Breast epithelium (tissue), 4 donors: Measurements from ENCODE around the gene RPL4. TPM values are rescaled to one million over a fixed set of nuclear protein-coding genes. Genes with fewer than 3 reads are reported as not detected.

Source experiments
- DNase-seq, 2 donors: peaks; one replicate each; pipeline ENCODE4 v3.0.0-alpha.2; 2019; ENCODE audit warnings: low spot score in 2 of 2
- H3K27ac ChIP-seq, 2 donors: fragments of 200-600 bp; sonication (generic) in 1 of 2; one replicate each; pipeline ENCODE4 v1.5.1; 2016 to 2019; ENCODE audit warnings: mild to moderate bottlenecking in 1 of 2
- H3K27me3 ChIP-seq, 2 donors: fragments of 200-600 bp; sonication (generic) in 1 of 2; one replicate each; pipeline versions ENCODE4 v1.5.1 to v1.6.0; 2017 to 2019; ENCODE audit warnings: control low read depth in 1 of 2, mild to moderate bottlenecking in 1 of 2
- H3K36me3 ChIP-seq: fragments of 200-600 bp; one replicate; pipeline ENCODE4 v1.5.1; 2019
- H3K4me1 ChIP-seq, 2 donors: fragments of 200-600 bp; sonication (generic); one replicate each; pipeline ENCODE4 v1.5.1; 2016 to 2019; ENCODE audit warnings: control low read depth in 1 of 2
- H3K4me3 ChIP-seq, 3 donors: fragments of 200-600 bp; sonication (generic); 1 replicate in 2 of 3; 2 replicates in 1 of 3; pipeline ENCODE4 v1.5.1; 2016 to 2019; ENCODE audit warnings: mild to moderate bottlenecking in 3 of 3, moderate library complexity in 2 of 3
- H3K9me3 ChIP-seq, 2 donors: fragments of 200-600 bp; sonication (generic) in 1 of 2; one replicate each; pipeline ENCODE4 v1.5.1; 2016 to 2019; ENCODE audit warnings: control low read depth in 1 of 2
- POLR2A ChIP-seq: fragments of 450-650 bp; IDR thresholded peaks from one replicate; pipeline ENCODE4 v1.6.1; 2016; ENCODE audit warnings: antibody characterized with exemption, mild to moderate bottlenecking, moderate library complexity
- POLR2AphosphoS5 ChIP-seq, 3 donors: sonication (generic); formaldehyde crosslinking; IDR thresholded peaks; one replicate each; pipeline ENCODE4 v1.6.1; 2017; ENCODE audit warnings: antibody characterized with exemption in 3 of 3
- intact Hi-C: fragments of 100-400 bp; cut with DNase I; formaldehyde crosslinking; loops from one replicate; pipeline ENCODE4 v1.15.1; 2023; ENCODE audit warnings: low total_unique reads
- total RNA-seq, 3 donors: library from RNA; depleted of rRNA; stranded (reverse); fragments of >200 nt; gene quantifications; one replicate each; pipeline ENCODE4 v1.1.0, GENCODE V29; 2016
- TF ChIP-seq, protein P1 (sequence below), 3 donors: fragments of 450-650 bp; IDR thresholded peaks; one replicate each; pipeline ENCODE4 v1.5.1; 2016 to 2017; ENCODE audit warnings: antibody characterized with exemption in 3 of 3, mild to moderate bottlenecking in 3 of 3, moderate library complexity in 3 of 3

RPL4 gene
- total RNA-seq, 3 donors from 2014 or later = 3,770 to 3,861 (median 3,828) TPM

DNA sequence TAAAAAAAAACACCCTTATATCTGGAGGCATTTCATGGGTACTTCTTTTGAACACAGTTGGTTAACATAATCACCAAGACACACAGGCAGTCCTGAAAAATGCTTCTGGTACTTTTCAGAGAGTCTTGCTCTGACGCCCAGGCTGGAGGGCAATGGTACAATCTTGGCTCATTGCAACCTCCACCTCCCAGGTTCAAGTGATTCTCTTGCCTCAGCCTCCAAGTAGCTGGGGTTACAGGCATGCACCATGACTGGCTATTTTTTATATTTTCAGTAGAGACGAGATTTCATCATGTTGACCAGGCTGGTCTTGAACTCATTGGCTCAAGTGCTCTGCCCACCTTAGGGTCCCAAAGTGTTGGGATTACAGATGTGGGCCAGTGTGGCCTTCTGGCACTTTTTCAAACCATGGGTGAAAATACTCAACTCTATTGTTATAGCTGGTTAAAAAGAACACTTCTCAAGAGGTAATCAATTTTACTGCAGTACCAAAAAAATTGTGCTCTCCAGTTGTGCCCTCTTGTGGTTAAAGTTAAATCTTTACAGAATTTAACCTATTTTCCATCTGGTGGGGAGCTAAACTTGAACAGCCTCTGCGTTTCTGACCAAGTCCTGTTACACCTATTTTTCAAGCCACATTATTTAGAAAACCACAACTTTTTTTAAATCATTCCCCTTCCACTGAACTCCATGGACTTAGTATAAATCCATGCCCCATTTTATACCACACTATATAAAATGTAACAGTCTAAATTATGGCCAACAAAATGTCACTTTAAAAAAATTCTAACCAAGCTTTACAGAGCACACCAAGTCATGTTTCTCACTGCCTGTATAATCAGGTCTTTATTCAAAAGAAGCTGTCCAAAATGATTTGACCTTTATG lies 5.9 kb downstream of the RPL4 start:
- Histone ChIP-seq H3K4me1 (peaks cover 9 to 12% of the 10 kb centered on the region in 2 donors), H3K27ac (peak overlapping the region in 1 of 2 donors; percentile 94), H3K9me3 (no peaks in the 10 kb centered on the region), H3K36me3 (peaks cover 5% of the 10 kb centered on the region), H3K4me3 (no peak overlapping the region), H3K27me3 (no peaks in the 10 kb centered on the region)
- intact Hi-C loops = loop anchor here (5.0 kb wide), 1 partner anchor 111 kb away; the partner anchor contains the start of gene MAP2K1
- no peak for DNase-seq
- TF ChIP-seq, protein P1, sequence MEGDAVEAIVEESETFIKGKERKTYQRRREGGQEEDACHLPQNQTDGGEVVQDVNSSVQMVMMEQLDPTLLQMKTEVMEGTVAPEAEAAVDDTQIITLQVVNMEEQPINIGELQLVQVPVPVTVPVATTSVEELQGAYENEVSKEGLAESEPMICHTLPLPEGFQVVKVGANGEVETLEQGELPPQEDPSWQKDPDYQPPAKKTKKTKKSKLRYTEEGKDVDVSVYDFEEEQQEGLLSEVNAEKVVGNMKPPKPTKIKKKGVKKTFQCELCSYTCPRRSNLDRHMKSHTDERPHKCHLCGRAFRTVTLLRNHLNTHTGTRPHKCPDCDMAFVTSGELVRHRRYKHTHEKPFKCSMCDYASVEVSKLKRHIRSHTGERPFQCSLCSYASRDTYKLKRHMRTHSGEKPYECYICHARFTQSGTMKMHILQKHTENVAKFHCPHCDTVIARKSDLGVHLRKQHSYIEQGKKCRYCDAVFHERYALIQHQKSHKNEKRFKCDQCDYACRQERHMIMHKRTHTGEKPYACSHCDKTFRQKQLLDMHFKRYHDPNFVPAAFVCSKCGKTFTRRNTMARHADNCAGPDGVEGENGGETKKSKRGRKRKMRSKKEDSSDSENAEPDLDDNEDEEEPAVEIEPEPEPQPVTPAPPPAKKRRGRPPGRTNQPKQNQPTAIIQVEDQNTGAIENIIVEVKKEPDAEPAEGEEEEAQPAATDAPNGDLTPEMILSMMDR (IDR thresholded peaks at IDR 0.05) = peak in 2 of 3 donors; percentile 20 to 34
- TF ChIP-seq POLR2AphosphoS5 (IDR thresholded peaks at IDR 0.05) (peak in 1 of 3 donors; percentile 8), POLR2A (no peak)

GRCh38 chr15:66497502-66498455 lies 6.9 kb downstream of the RPL4 start, which contains the start of gene SNAPC5:
Gene SNAPC5 (minus strand): TSS chr15:66497762. CDS start chr15:66497731, 31 bp downstream.
- Histone ChIP-seq H3K4me3 (peak within 1 kb of the TSS; percentile 79 to 91 (median 89)), H3K4me1 (peaks cover 2 to 5% of the 10 kb centered on the region in 2 donors), H3K9me3 (no peaks in the 10 kb centered on the region), H3K36me3 (peaks cover 5% of the 10 kb centered on the region), H3K27me3 (no peaks in the 10 kb centered on the region), H3K27ac (peak within 1 kb of the TSS; percentile 93 to 94)
- peak; percentile 95 to 96 for DNase-seq
- no peak for TF ChIP-seq POLR2A
- TF ChIP-seq POLR2AphosphoS5 (IDR thresholded peaks at IDR 0.05) = peak; percentile 90 to 92 (median 91)
- TF ChIP-seq, protein P1 (IDR thresholded peaks at IDR 0.05) = peak; percentile 87 to 98 (median 96)
- intact Hi-C loops = loop anchor here (5.0 kb wide), 1 partner anchor 110 kb away; the partner anchor contains the start of gene MAP2K1

- TF ChIP-seq POLR2AphosphoS5 (IDR thresholded peaks at IDR 0.05) (no peak), POLR2A (no peak)
- TF ChIP-seq, protein P1 (IDR thresholded peaks at IDR 0.05) = no peak
- no peaks in the 10 kb centered on the region for H3K27me3 ChIP-seq
- H3K9me3 ChIP-seq = no peaks in the 10 kb centered on the region
- no peak for DNase-seq
- H3K27ac ChIP-seq = peak overlapping the region; percentile 93 to 94
- H3K4me1 ChIP-seq = peaks cover 0 to 5% of the 10 kb centered on the region in 2 donors
- intact Hi-C loops = loop anchor here (5.0 kb wide), 1 partner anchor 110 kb away; the partner anchor contains the start of gene MAP2K1
- H3K36me3 ChIP-seq = peaks cover 1% of the 10 kb centered on the region
- H3K4me3 ChIP-seq = peak overlapping the region; percentile 79 to 91 (median 89)
Measured at GRCh38 chr15:66496951-66497501, 7.6 kb downstream of the RPL4 start.

DNA sequence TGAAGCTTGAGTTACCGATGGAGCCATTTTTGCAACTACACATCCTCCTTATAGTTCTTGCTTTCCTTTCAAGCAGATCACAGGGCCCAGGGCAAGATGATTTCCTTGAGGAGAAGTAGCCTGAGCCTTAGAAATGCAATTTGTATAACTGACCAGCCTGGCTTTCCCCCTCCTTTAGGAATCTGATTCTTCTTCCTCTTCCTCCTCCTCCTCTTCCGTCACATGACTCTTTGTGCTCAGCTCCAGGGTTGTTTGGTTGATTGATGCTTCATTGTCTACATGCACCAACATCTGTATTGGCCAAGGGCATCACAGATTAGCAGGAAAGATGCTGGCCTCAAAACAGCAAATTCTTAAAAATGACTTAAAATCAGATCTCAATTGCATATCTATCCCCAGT lies 10.4 kb downstream of the RPL4 start:
- H3K27me3 ChIP-seq = no peaks in the 10 kb centered on the region
- intact Hi-C loops = no loop called here
- H3K36me3 ChIP-seq = no peaks in the 10 kb centered on the region
- H3K4me1 ChIP-seq = peaks cover 0 to 5% of the 10 kb centered on the region in 2 donors
- no peak overlapping the region for H3K27ac ChIP-seq
- no peak for DNase-seq
- TF ChIP-seq POLR2A = no peak
- no peak for TF ChIP-seq POLR2AphosphoS5 (IDR thresholded peaks at IDR 0.05)
- TF ChIP-seq, protein P1 (IDR thresholded peaks at IDR 0.05) = no peak
- H3K4me3 ChIP-seq = no peak overlapping the region
- no peaks in the 10 kb centered on the region for H3K9me3 ChIP-seq
